GM12878 (cell line): Measurements from ENCODE around the gene CBFA2T3. TPM values are rescaled to one million over a fixed set of nuclear protein-coding genes. Genes with fewer than 3 reads are reported as not detected.

Experiments
- ATAC-seq: fragments of 200-7000 bp; cut with Tn5 transposase; 3 replicates; pipeline ENCODE4 v1.9.1; 2020; ENCODE audit warnings: mild to moderate bottlenecking, moderate library complexity
- BruUV-seq: library from RNA; stranded (reverse); fragments of 400-500 nt; replicated peaks from 2 replicates; lab custom pipeline; 2021; lab: Mats Ljungman, UMichigan
- CTCF ChIA-PET: fragments of 300-600 bp; sonication (Branson Sonifier 250); formaldehyde crosslinking; extraction: SDS; loops from one replicate; lab custom pipeline; 2021; ENCODE audit warnings: inconsistent platforms; lab: Yijun Ruan, JAX
- POLR2A ChIA-PET: fragments of 350-600 bp; formaldehyde crosslinking; extraction: SDS; loops from one replicate; lab custom pipeline; 2021; ENCODE audit warnings: inconsistent platforms; lab: Charles Lee
- RAD21 ChIA-PET: fragments of 300-600 bp; sonication (Branson Sonifier 250); formaldehyde crosslinking; loops from one replicate; lab custom pipeline; 2023; ENCODE audit warnings: antibody characterized with exemption; ENCODE audit not compliant: unreplicated experiment; lab: Charles Lee
- SMC1A ChIA-PET: fragments of 300-600 bp; sonication (Branson Sonifier 250); formaldehyde crosslinking; loops from one replicate; lab custom pipeline; 2023; ENCODE audit not compliant: unreplicated experiment, uncharacterized antibody; lab: Charles Lee
- DNase-seq: peaks from one replicate; pipeline ENCODE4 v3.0.0-alpha.2; 2011; ENCODE audit warnings: low read depth, low spot score
- FAIRE-seq: peaks from 3 replicates; lab custom pipeline; 2011; peaks lifted over from hg19 to GRCh38; lab: Jason Lieb, UNC
- H2AFZ ChIP-seq: 2 replicates; pipeline ENCODE4 v1.6.0; 2011; ENCODE audit warnings: low read depth, low read length, control low read depth; ENCODE audit not compliant: control insufficient read depth
- H3K27ac ChIP-seq: 2 replicates; pipeline ENCODE4 v1.5.1; 2011; ENCODE audit warnings: control low read depth; ENCODE audit not compliant: control insufficient read depth, insufficient read depth
- H3K27me3 ChIP-seq, 2 experiments: replicated peaks in 1 of 2; 2 replicates each; pipeline versions ENCODE4 v1.6.0 to v1.6.1; 2011; ENCODE audit warnings: low read length in 1 of 2; ENCODE audit not compliant: control insufficient read depth in 2 of 2, insufficient read depth in 2 of 2
- H3K36me3 ChIP-seq, 2 experiments: 2 replicates each; pipeline ENCODE4 v1.5.1; 2011; ENCODE audit warnings: low read length in 1 of 2; ENCODE audit not compliant: control insufficient read depth in 2 of 2, insufficient read depth in 2 of 2
- H3K4me1 ChIP-seq: 2 replicates; pipeline ENCODE4 v1.6.1; 2011; ENCODE audit warnings: mild to moderate bottlenecking, low read length, moderate library complexity, mixed read lengths; ENCODE audit not compliant: control insufficient read depth, insufficient read depth
- H3K4me2 ChIP-seq: 2 replicates; pipeline ENCODE4 v1.6.0; 2011; ENCODE audit warnings: control low read depth; ENCODE audit not compliant: control insufficient read depth, insufficient read depth
- H3K4me3 ChIP-seq: fragments of 200-600 bp; sonication (generic); 2 replicates; pipeline ENCODE4 v1.5.1; 2016
- H3K79me2 ChIP-seq: 2 replicates; pipeline ENCODE4 v1.6.0; 2011; ENCODE audit warnings: low read length; ENCODE audit not compliant: control insufficient read depth, insufficient read depth
- H3K9ac ChIP-seq: 2 replicates; pipeline ENCODE4 v1.8.0; 2011; ENCODE audit warnings: low read length, control low read depth, mixed read lengths; ENCODE audit not compliant: control insufficient read depth, insufficient read depth
- H3K9me3 ChIP-seq: replicated peaks from 3 replicates; pipeline ENCODE4 v1.5.1; 2011; ENCODE audit warnings: mild to moderate bottlenecking, low read length; ENCODE audit not compliant: control insufficient read depth, insufficient read depth
- H4K20me1 ChIP-seq: 2 replicates; pipeline ENCODE4 v1.6.0; 2011; ENCODE audit not compliant: control insufficient read depth, insufficient read depth
- CEBPB ChIP-seq, 2 experiments: fragments of 150-350 bp in 1 of 2; IDR thresholded peaks; 2 replicates each; pipeline ENCODE4 v1.6.1; 2012 to 2014; ENCODE audit warnings: low read depth in 2 of 2, low read length in 2 of 2, borderline replicate concordance in 1 of 2, inconsistent platforms in 1 of 2
- NFYB ChIP-seq: IDR thresholded peaks from 2 replicates; pipeline ENCODE4 v1.6.1; 2011; ENCODE audit warnings: low read depth, mild to moderate bottlenecking, low read length, improper control_type of control experiment, moderate library complexity; ENCODE audit not compliant: insufficient read depth
- SMAD1 ChIP-seq: fragments of 450-650 bp; IDR thresholded peaks from 2 replicates; pipeline ENCODE4 v1.6.1; 2018; ENCODE audit warnings: mild to moderate bottlenecking, low read depth; ENCODE audit not compliant: partially characterized antibody
- SREBF2 ChIP-seq: IDR thresholded peaks from 2 replicates; pipeline ENCODE4 v1.6.1; 2012; ENCODE audit warnings: mild to moderate bottlenecking, low read length
- ZNF207 ChIP-seq: fragments of 450-650 bp; IDR thresholded peaks from 2 replicates; pipeline ENCODE4 v1.6.1; 2014; ENCODE audit warnings: antibody characterized with exemption, mild to moderate bottlenecking, borderline replicate concordance
- WGBS: methylation state at CpG from one replicate; pipeline ENCODE4 v1.1.6; 2016; ENCODE audit warnings: low lambda C conversion rate; ENCODE audit not compliant: insufficient replicate concordance, insufficient coverage; ENCODE audit errors: missing lambda C conversion rate; 5-methylcytosine and 5-hydroxymethylcytosine counted together
- in situ Hi-C: fragments of 300-500 bp; cut with MboI; formaldehyde crosslinking; loops from 9 replicates; pipeline ENCODE4 v1.14.3; 2018; ENCODE audit warnings: mixed read lengths
- intact Hi-C: fragments of 100-400 bp; cut with micrococcal nuclease; formaldehyde crosslinking; loops from one replicate; pipeline ENCODE4 v1.14.2; 2022; ENCODE audit not compliant: unreplicated experiment
- polyA plus RNA-seq, 11 experiments: library from polyadenylated mRNA; depleted of rRNA in 4 of 11; unstranded in 6 of 11; stranded (reverse) in 5 of 11; fragments of >200 nt; fragmentation: Nextera tagmentation in 4 of 11; fragmentation: Illumina TruSeq in 1 of 11; extraction: Ambion mirVana in 4 of 11; extraction: Trizol in 1 of 11; gene quantifications; 1 replicate in 1 of 11; 2 replicates in 10 of 11; pipeline versions ENCODE4 v1.2.1 to v1.2.3, GENCODE V29; 2011 to 2016; ENCODE audit warnings: inconsistent platforms in 2 of 11, missing spikeins in 2 of 11, low read depth in 1 of 11
- total RNA-seq, 4 experiments: library from RNA; depleted of rRNA in 3 of 4; stranded (reverse); fragments of >200 nt in 3 of 4; fragmentation: Illumina TruSeq in 1 of 4; extraction: Trizol in 1 of 4; gene quantifications; 2 replicates each; pipeline versions ENCODE4 v1.2.1 to v1.2.3, GENCODE V29; 2013 to 2021
- TF ChIP-seq, protein P1 (sequence below): IDR thresholded peaks from 2 replicates; pipeline ENCODE4 v1.6.1; 2011; ENCODE audit warnings: mild to moderate bottlenecking, low read depth, low read length, moderate library complexity; ENCODE audit not compliant: insufficient replicate concordance

Gene CBFA2T3
- total and polyA plus RNA-seq, 10 of the 15 experiments (the other 5 are each of a cell fraction or from before 2014, with no cell fraction given), result 0.69 to 42.6 (median 4.5) TPM

- H3K4me1 ChIP-seq, result no peaks in the 10 kb centered on the region; the same call in 1 of the 2 replicates
- no peak for FAIRE-seq
- H3K79me2 ChIP-seq, result no peaks in the 10 kb centered on the region; the same call in 1 of the 2 replicates
- BruUV-seq, result no TSS peak
- no peaks in the 10 kb centered on the region; a peak in 2 of 4 replicates for H3K36me3 ChIP-seq
- no peaks in the 10 kb centered on the region for H3K9me3 ChIP-seq
- no peak overlapping the region for H3K4me2 ChIP-seq
- DNase-seq, result no peak
- ChIA-PET RAD21 (no interaction called here), POLR2A (no interaction called here), SMC1A (no interaction called here), CTCF (no interaction called here)
- intact Hi-C loops, result no loop called here
- peaks cover 3% of the 10 kb centered on the region; the same call in 1 of the 2 replicates for H4K20me1 ChIP-seq
- no peaks in the 10 kb centered on the region for H3K27me3 ChIP-seq
- H3K27ac ChIP-seq, result no peak overlapping the region
- no peak for ATAC-seq
- in situ Hi-C loops, result no loop called here
- no peak overlapping the region for H2AFZ ChIP-seq
- TF ChIP-seq CEBPB (IDR thresholded peaks at IDR 0.05; ENCODE audit: borderline replicate concordance in 1 of 2, low read depth in 2 of 2, low read length in 2 of 2) (no peak), ZNF207 (no peak), SREBF2 (no peak), SMAD1 (no peak), NFYB (no peak)
- TF ChIP-seq, protein P1, sequence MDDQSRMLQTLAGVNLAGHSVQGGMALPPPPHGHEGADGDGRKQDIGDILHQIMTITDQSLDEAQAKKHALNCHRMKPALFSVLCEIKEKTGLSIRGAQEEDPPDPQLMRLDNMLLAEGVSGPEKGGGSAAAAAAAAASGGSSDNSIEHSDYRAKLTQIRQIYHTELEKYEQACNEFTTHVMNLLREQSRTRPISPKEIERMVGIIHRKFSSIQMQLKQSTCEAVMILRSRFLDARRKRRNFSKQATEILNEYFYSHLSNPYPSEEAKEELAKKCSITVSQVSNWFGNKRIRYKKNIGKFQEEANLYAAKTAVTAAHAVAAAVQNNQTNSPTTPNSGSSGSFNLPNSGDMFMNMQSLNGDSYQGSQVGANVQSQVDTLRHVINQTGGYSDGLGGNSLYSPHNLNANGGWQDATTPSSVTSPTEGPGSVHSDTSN, result no peak
- H3K9ac ChIP-seq, result no peak overlapping the region
- WGBS, result 91% methylated on average over 43 of the region's 44 CpGs
- H3K4me3 ChIP-seq, result no peak overlapping the region
These were observed 67.4 kb downstream of the CBFA2T3 start for GRCh38 chr16:88909431-88910210.
